HG03571 (cell line): ENCODE measurements around the gene TLR10.
"Not testable (repeated sequence)": the region's sequence is repeated elsewhere in the genome, so short reads cannot be mapped to it uniquely, and the experiment has no call there.

ENCODE experiments used
- ATAC-seq: cut with Tn5 transposase; IDR thresholded peaks from one replicate; pipeline ENCODE4 v1.9.1; 2021; ENCODE audit not compliant: unreplicated experiment

The TLR10 gene

DNA sequence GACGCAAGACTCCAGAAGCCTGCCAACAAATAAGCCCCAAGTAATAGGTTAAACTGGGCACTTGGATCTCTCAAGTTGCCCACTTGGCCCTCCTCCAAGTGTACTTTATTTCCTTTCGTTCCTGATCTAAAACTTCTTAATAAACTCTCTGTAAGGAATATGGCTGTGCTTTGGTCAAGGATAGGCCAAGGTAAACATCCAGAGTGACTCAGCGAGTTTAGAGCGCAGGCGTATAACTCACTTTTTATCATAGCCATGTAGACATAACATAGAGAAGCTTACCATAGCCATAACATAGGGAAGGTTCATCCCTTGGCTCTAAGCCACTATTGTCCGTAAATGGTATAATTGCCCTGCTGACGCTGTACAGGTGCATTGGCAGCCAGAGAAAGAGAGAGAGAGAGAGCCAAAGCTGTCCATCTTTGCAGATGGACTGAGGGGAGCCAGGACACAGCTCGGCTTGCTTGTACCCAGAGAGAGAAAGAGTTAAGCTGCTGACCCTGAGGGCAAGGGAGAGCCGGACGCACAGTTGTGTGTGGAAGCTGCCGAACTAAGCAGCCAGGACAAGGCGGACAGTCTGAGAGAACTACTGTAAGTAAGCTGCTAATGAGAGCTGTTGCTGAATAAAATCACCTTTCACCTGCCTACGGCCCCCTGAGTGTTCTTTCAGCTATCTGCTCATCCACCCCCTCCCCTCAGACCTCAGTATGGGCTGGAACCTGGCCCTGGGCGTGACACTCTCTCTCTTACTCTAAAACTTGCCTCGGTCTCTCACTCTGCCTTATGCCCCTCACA lies 20.0 kb upstream of the TLR10 start:
- ATAC-seq: no peak

DNA sequence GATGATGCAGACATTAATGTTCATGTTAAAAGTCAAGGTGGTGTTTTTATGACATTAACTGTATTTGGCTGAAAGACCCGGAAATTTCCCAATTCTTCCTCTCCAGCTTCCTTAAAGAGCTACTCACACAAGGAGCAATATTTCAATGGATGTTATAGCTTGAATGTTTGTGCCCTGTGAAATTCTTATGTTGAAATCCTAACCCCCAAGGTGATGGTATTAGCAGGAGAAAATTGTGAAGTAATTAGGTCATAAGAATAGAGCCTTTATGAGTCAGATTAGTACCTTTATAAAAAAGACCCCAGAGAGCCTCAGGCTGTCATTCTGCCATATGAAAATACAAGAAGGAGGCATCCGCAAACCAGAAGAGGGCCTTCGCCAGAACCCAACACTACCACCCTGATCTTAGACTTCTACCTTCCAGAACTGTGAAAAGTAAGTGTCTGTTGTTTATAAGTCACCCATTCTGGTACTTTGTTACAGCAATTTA lies 18.2 kb upstream of the TLR10 start:
- no peak for ATAC-seq

DNA sequence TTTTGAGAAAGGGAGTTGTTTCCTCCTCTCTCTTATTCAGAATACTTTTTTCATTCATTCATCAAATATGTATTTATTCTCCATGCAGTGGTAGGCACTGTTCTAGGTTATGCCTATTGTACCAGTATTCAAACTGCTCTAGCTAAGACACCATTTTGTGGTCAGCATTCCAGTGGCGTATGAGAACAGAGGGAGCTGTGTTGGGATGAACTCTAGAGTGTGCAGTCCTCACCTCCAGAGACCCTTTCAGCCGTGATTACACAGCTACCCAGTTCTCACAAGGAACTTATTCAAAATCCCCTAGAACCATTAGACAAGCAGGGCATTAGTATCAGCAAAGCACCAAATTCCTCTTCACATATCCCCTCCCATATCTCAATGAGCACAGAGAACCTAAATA lies 17.6 kb upstream of the TLR10 start:
- no peak for ATAC-seq

DNA sequence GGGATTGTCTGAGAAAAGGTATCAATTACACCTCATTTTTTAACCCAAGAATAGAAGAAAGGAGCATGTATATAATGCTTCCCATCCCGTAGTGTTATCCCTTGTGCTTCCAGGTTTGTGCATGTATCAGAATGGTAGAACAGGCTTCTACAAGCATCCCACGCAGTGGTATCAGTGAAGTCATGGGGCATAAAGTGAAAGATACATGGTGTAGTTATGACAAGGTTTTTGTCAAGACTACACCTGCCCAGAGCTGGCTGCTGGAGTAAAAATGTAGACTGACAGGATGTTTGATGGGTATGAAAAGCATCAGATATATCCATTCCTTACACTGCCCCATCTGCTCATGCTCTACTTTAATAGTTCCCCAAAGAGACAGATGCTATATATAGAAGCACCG lies 12.3 kb upstream of the TLR10 start:
- ATAC-seq: no peak

DNA sequence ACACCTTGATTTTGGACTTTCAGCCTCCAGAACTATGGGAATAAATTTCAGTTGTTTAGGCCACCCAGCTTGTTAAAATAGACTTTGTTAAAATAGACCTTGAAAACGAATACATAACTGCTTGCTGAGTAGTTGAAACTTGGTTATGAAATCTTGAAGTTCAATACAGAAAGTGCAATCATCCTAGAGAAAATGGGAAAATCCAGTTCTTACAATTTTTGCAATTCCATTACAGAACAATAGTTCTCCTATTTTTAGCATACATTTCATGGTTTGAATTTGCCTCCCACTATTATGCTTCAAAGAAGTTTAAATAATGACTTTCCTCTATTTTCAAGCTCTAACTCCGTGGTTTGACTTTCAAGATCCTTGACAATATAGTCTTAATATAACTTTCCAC lies 11.3 kb upstream of the TLR10 start:
- ATAC-seq: no peak

DNA sequence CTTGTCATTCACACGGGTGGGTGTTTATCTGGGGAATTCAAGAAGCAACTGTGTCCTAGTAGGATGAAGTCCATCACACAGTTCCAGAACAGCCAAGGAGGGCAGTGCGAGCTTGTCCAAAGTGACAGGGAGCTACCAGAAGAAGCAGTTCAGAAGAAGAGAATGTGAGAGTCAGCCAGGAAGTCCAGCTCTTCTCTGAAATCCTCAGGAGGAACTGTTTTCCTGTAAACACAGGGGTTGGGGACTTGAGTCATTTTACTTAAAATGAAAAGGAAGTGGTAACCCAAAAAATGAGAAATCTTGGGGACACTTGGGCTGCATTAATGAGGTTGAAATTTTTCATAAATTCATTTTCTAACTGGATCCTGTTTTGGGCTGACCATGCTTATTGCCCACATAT lies 8.2 kb upstream of the TLR10 start:
- no peak for ATAC-seq

DNA sequence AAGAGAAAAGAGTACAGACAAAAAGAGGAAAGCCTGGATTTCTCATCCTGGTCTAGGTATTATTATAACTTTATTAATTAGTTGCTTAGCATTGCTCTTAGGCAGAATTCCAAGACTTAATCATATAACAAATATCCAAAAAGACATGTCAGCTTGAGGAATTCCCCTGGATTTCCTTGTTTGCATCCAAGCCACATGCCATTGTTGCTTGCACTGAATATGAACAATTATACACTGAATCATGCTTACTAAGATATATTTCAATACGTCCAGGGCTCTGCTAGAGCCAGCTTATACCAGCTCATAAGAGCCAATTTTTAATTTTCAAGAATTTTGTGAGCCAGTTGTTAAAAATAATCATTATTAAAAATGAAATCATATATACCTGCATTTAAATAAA lies 5.5 kb upstream of the TLR10 start:
- no peak for ATAC-seq

DNA sequence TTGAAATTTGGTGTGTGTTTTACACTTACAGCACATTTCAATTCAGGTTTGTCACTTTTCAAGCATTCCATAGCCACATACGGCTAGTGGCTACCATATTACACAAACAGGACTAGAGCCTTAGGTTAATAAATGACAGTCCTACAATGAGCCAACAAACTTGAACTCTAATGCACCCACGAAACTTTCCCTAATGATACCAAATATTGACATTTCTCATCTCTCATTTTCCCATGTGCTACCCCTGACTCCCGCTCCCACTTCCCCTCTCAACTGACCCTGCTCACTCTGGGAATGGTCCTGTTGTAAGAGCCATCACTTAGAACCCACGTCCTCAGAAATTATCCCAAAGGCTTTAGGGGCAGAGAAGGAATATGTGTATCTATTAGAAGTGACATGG lies 4.9 kb upstream of the TLR10 start:
- no peak for ATAC-seq

DNA sequence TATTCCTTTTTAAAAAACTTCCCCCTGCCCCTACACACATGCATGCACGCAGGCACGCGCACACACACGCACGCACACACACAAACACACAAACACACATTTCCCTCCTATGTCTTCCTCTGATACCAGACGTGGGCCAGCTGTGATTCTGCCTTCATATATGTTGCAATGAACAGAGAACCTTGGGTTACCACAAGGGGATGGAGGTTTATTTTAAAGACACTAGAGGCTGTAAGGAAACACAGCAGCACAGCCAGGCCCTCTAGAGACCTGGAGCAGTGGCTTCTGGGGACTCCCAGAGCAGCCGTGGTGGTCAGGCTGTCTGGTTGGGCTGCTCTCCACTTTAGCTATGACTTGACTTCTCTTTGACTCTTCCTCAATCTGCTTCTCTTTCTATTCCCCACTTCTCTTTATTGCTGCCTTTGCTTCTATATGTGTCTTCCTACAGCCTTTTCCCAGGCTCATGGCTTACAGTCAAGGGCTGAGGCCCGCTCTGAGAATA lies 3.2 kb upstream of the TLR10 start:
- peak; percentile 53 for ATAC-seq

DNA sequence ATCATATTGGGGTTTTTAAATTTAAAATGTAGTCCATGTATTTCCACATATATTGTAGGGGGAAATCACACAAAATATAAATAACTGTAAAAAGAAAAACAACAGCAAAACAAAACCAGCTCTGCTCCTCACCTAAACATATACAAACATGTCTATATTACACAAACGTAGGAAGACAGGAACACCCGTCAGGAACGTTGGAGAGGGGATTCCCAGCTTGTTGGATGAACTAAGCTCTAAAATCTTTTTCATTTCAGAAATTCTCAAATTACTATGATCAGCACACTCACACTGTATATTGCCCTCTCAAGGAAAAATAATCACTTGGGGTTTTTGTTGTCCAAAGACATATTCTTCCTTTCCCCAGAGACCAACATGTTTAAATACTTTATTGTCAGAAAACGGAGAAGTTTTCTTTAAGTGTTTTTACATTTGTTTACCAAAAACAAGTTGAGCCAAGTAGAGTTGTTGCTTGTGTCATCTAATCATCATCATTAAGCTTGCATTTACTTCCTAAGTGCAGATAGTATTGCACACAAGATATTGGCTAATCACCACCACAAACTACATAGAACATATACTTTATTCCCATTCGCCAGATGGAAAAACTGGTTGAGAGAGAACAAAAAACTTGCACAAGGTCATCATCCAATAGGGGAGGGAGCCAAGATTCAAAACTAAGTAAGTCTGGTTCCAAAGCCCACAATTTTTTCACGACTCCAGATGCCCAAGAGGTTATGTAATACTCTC lies 2.4 kb upstream of the TLR10 start:
- no peak for ATAC-seq

DNA sequence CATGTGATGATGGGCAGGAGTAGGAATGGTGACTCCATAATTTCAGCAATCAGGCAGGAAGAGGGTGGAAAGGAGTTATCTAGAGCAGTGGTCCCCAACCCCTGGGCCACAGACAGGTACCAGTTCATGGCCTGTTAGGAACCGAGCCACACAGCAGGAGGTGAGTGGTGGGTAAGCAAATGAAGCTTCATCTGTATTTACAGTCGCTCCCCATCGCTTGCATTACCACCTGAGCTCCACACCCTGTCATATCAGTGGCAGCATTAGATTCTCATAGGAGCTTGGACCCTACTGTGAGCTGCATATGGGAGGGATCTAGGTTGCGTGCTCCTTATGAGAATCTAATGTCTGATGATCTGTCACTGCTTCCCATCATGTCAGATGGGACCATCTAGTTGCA lies 1.4 kb upstream of the TLR10 start:
- no peak for ATAC-seq

DNA sequence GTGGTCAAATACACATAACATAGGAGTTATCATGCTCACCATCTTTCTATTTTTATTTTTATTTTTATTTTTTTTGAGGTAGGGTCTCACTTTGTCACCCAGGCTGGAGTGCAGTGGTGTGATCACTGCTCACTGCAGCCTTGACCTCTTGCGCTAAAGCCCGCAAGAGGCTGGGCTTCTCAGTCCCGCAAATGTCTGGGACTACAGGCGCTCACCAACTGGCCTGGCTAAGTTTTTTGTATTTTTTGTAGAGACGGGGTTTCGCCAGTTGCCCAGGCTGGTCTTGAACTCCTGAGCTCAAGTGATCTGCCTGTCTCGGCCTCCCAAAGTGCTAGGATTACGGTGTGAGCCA lies 295 bp upstream of the TLR10 start:
- no peak for ATAC-seq

DNA sequence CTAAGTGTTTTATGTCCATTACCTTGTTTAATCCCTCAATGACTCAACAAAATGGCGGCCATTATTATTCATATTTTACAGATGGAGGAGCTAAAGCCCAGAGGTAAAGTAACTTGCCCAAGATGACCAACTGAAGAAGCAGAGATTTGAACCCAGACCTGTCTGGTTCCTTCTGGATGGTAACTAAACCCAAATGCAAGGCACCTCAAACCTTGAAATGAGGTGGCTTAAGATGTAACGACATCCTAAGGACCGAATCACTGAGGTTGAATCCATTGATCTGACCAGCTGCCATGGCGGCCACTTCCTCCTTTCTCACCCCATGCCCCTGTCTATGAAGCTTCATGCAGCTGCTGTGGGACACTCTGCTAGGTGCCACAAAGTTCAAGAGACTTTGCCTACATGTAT lies 932 bp downstream of the TLR10 start:
- no peak for ATAC-seq

DNA sequence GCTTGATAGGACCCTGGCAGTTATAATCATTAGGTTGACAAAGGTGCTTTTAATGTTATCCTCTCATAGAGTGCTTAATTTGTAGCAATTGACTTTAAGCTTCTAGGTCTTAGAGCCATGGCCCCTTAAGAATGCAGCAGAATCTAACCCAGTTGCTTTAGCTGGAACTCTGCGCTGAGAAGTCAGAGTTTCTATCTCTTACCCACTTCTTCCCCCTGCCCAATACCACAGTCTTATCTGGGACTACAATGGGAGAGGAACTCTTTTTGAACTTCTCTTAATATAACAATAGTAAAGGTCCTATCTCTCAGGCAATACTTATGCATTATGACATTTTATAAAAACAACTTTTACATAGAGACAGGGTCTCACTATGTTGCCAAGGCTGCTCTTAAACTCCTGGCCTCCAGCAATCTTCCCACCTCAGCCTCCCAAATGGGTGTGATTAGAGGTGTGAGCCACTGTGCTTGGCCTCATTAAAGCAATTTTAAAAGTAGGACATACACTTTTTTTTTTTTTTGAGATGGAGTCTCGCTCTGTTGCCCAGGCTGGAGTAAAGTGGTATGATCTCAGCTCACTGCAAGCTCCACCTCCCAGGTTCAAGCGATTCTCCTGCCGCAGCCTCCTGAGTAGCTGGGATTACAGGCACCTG lies 1.8 kb downstream of the TLR10 start:
- ATAC-seq: no peak

DNA sequence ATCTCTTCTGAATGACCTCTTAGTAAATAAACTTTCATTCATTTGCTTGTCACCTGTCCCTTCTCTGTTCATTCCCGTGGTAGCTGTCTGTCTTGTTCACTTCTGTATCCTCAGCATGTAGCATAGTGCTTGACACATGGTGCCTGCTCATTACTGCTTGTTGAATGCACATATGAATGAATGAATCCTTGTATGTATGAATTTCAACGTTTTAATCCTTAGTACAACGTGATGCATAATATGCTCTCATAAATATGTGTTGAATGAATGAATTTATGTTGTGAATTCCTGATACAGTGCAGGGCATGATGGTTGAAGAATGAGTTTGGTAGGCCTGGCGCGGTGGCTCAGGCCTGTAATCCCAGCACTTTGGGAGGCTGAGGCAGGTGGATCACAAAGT lies 3.0 kb downstream of the TLR10 start:
- no peak for ATAC-seq

DNA sequence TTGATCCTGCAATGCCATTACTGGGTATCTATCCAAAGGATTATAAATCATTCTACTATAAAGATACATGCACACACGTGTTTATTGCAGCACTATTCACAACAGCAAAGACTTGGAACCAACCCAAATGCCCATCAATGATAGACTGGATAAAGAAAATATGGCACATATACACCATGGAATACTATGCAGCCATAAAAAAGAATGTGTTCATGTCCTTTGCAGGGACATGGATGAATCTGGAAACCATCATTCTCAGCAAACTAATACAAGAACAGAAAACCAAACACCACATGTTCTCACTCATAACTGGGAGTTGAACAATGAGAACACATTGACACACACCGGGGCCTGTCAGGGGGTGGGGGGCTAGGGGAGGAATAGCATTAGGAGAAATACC lies 4.9 kb downstream of the TLR10 start:
- ATAC-seq: not testable (repeated sequence)

DNA sequence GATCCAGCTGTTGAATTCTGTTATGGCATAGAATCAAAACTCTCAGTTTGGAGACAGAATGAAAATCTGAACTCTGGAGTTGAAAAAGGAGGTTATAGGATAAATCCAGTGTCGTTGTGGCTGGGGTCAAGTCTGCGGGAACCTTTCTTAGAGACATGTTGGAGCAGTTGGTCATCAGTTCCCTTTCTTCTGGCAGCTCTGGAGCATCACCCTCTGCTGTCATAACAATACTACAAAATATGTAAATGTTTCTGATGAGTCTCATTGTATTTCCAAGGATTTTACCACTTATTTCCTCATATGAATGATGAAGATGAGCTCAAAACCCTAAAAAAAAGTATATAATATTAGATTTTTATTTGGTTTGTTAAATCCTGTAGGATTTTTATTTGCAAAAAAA lies 7.5 kb downstream of the TLR10 start:
- no peak for ATAC-seq

DNA sequence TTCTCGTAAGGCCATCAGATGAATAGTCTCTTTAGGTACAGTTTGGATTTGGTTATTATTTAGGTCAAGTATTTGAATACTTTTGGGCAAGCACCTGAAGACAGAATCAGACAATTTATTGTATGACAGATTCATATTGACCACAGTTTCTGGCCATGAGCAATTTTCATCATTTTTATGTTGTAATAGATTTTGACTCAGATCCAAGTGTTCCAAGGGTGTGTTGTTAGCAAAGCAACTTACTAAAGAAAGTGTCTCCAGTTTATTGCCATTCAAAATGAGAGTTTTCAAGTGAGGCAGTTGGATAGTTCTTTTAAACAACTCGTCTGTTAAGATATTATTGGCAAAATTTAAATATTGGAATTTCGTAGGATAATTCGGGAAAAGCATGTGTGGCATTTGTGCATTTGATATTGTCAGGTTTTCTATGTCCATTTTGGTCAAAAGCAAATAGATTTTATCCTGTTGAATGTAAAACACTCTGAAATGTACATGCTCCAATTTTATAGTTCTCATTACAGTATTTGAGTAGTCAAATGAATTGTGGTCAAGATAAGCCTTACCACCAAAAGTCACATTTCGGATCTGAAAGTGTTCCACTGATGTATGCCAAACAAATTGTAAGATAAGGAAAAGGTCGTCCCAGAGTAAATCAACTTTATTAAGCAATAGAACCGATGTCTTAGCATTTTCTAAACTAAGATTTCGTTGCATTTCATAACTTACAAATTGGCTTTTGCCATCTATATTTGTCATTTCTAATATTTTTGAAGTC lies 8.4 kb downstream of the TLR10 start:
- ATAC-seq: no peak

DNA sequence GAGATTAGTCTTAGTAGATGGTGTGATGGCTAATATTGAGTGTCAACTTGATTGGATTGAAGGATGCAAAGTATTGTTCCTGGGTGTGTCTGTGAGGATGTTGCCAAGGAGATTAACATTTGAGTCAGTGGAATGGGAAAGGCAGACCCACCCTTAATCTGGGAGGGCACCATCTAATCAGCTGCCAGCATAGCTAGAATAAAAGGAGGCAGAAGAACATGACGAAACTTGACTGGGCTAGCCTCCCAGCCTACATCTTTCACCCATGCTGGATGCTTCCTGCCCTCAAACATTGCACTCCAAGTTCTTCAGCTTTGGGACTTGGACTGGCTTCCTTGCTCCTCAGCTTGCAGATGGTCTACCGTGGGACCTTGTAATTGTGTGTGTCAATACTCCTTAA lies 12.5 kb downstream of the TLR10 start:
- not testable (repeated sequence) for ATAC-seq

DNA sequence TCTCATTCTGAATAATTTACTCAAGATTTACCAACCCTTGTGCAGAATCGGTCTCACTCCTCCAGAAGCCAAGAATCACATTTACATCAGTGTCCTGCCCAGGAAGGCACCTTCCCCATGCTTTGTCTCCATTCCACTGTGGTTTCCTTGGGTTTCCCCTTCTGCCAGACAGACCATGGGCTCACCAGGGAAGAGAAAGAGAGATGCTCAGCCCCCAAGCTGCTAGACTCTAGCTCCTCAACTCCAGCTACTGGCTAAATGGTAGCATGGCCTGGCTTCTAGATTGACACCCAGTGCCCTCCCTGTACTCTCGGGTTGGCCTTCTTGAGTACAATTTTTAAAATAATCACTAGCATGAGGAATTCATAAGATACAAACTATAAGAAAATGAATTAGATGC lies 12.9 kb downstream of the TLR10 start:
- ATAC-seq: no peak

DNA sequence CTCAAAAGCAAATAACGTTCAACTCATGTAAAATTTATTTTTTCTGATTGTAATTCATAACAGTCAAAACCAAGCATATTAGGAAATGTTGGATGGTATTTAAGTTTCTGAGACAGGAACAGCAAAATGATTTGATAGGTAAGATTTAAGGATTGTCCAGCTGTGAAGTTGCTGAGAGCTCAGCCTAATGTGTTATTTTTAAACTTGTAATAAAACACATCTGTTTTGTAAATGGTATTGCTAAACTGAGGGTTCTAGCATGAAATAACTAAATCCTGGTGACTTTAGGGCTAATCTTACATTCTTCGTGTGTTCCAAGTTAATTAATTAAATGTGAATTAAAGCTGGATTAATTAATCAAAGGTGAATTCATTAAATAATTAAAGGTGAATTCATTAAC lies 13.3 kb downstream of the TLR10 start:
- no peak for ATAC-seq
